Measurements from ENCODE around the gene TMEM125. TPM values are rescaled to one million over a fixed set of nuclear protein-coding genes. Genes with fewer than 3 reads are reported as not detected.

TMEM125 gene
- total RNA-seq, 1 donor from 2014 or later, result not detected

GRCh38 chr1:43276673-43277072 lies 6.9 kb downstream of the TMEM125 start:
- no peaks in the 10 kb centered on the region for H3K36me3 ChIP-seq
- no peak for TF ChIP-seq CTCF (IDR thresholded peaks at IDR 0.05)
- intact Hi-C loops (cut with DNase I), result no loop called here
- no peaks in the 10 kb centered on the region for H3K4me1 ChIP-seq
- H3K9me3 ChIP-seq, result no peaks in the 10 kb centered on the region
- H3K4me3 ChIP-seq, result no peak overlapping the region
- H3K27me3 ChIP-seq, result peaks cover under 1% of the 10 kb centered on the region
- peak in 1 of 2 donors; percentile 30 for DNase-seq (ENCODE audit: low spot score in 2 of 2)
- no peak overlapping the region for H3K27ac ChIP-seq

- no peak overlapping the region for H3K27ac ChIP-seq
- intact Hi-C loops (cut with DNase I), result no loop called here
- peak in 1 of 2 donors; percentile 2 for DNase-seq (ENCODE audit: low spot score in 2 of 2)
- no peak overlapping the region for H3K4me3 ChIP-seq
- no peaks in the 10 kb centered on the region for H3K27me3 ChIP-seq
- no peaks in the 10 kb centered on the region for H3K9me3 ChIP-seq
- no peaks in the 10 kb centered on the region for H3K36me3 ChIP-seq
- no peaks in the 10 kb centered on the region for H3K4me1 ChIP-seq
- TF ChIP-seq CTCF (IDR thresholded peaks at IDR 0.05), result no peak
These were observed 7.5 kb downstream of the TMEM125 start for GRCh38 chr1:43277116-43277876.

GRCh38 chr1:43279161-43279560 lies 9.4 kb downstream of the TMEM125 start:
- Histone ChIP-seq H3K36me3 (no peaks in the 10 kb centered on the region), H3K9me3 (no peaks in the 10 kb centered on the region), H3K4me1 (no peaks in the 10 kb centered on the region), H3K4me3 (no peak overlapping the region), H3K27ac (no peak overlapping the region), H3K27me3 (no peaks in the 10 kb centered on the region)
- intact Hi-C loops (cut with DNase I), result no loop called here
- no peak for TF ChIP-seq CTCF (IDR thresholded peaks at IDR 0.05)
- no peak for DNase-seq (ENCODE audit: low spot score in 2 of 2)

GRCh38 chr1:43279666-43280065 lies 9.9 kb downstream of the TMEM125 start:
- Histone ChIP-seq H3K36me3 (no peaks in the 10 kb centered on the region), H3K27me3 (no peaks in the 10 kb centered on the region), H3K4me1 (no peaks in the 10 kb centered on the region), H3K27ac (no peak overlapping the region), H3K4me3 (no peak overlapping the region), H3K9me3 (no peaks in the 10 kb centered on the region)
- intact Hi-C loops (cut with DNase I), result no loop called here
- no peak for TF ChIP-seq CTCF (IDR thresholded peaks at IDR 0.05)
- DNase-seq (ENCODE audit: low spot score in 2 of 2), result no peak

GRCh38 chr1:43280692-43281091 lies 10.9 kb downstream of the TMEM125 start:
- Histone ChIP-seq H3K4me3 (no peak overlapping the region), H3K4me1 (no peaks in the 10 kb centered on the region), H3K36me3 (no peaks in the 10 kb centered on the region), H3K27me3 (no peaks in the 10 kb centered on the region), H3K27ac (no peak overlapping the region), H3K9me3 (no peaks in the 10 kb centered on the region)
- DNase-seq (ENCODE audit: low spot score in 2 of 2), result no peak
- intact Hi-C loops (cut with DNase I), result no loop called here
- TF ChIP-seq CTCF (IDR thresholded peaks at IDR 0.05), result no peak
